ENCODE measurements around the gene PPP1R16B.

DNA sequence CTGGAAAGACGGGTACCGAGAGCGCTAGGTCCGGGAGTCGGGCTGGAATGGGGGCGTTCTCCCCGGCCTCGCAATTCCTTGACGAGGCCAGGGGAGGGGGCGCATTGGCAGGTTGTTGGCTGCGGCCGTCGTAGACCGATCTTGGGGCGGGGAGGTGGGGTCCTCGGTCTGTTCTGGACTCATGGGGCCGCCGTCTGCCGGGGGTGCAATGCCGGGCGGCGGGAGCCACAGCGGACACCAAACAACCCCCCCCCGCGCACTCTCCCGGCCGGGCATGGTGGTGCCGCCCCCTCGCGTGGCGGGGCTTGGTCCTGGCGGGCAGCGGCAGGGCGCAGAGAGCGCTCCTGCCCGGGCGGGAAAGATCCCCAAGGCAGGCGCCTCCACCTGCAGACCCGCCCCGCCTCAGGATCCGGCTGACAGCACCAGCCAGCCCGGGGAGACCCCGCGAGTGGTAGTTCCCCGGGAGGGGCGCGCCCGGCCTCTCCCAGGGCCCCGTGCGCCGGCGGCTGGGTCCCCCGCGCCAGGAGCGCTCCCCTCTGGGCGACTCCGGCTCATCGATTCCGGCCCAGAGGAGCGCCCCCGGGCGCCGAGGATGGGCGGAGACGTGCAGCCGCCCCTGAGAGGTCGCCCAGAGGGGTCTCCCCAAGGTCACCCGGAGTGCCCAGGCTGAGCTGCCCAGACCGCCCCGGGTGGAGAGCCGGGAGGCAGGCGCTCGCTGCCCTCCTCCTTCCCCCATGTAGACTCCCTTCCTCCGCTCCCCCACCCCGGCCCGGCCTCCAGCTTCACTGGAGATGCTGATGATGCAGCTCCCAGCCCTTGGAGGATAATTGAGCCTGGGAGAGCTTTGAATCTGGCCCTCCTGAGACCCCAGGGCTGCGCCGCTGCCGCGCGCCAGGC, 709 bp downstream of the PPP1R16B start:
- TF ChIP-seq, protein P1, sequence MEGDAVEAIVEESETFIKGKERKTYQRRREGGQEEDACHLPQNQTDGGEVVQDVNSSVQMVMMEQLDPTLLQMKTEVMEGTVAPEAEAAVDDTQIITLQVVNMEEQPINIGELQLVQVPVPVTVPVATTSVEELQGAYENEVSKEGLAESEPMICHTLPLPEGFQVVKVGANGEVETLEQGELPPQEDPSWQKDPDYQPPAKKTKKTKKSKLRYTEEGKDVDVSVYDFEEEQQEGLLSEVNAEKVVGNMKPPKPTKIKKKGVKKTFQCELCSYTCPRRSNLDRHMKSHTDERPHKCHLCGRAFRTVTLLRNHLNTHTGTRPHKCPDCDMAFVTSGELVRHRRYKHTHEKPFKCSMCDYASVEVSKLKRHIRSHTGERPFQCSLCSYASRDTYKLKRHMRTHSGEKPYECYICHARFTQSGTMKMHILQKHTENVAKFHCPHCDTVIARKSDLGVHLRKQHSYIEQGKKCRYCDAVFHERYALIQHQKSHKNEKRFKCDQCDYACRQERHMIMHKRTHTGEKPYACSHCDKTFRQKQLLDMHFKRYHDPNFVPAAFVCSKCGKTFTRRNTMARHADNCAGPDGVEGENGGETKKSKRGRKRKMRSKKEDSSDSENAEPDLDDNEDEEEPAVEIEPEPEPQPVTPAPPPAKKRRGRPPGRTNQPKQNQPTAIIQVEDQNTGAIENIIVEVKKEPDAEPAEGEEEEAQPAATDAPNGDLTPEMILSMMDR (IDR thresholded peaks at IDR 0.05) = no peak
- no peak for TF ChIP-seq POLR2A (IDR thresholded peaks at IDR 0.05)

Measured in right lobe of liver (tissue), 4 donors.